ENCODE results near the gene DENND1A.

DNA sequence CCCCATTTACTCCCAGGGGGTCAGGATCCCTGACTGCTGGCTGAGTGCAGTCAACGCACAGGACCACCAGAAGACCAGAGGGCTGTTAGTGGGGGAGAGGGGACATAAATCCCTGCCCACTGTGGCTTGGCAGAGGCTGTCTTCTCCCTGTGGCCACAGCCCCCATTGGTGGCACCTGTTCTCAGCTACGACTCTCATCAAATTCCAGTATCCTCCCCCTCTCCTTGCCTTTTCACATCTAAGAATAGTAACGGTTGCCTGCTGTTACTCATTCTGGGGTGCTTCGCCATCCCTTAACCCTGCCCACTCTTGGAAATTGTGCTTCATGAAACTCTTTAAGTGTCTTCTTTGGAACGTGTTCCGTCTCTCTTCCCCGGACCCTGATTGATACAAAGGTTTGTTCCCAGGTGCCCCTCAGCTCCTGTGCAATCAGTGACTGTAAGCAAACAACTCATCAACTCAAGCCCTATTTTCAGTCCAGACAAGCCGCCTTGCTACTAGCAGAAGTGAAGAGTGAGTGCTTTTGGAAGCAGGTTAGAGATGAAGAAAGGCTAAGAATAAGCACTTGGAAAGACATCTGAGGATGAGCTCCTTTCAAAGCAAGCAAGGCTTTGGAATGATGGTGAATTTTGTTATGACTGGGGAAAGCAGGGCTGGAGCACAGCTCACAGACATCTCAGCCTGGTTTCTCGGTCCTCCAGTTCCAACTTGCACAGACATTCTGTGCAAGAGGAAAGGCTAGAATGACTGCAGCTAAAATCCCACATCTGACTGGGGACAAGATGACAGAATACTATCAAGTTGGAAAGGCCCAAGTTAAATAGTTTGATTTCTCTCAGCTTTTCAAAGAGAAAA, 22.9 kb upstream of the DENND1A start:
- TF ChIP-seq, protein P1, sequence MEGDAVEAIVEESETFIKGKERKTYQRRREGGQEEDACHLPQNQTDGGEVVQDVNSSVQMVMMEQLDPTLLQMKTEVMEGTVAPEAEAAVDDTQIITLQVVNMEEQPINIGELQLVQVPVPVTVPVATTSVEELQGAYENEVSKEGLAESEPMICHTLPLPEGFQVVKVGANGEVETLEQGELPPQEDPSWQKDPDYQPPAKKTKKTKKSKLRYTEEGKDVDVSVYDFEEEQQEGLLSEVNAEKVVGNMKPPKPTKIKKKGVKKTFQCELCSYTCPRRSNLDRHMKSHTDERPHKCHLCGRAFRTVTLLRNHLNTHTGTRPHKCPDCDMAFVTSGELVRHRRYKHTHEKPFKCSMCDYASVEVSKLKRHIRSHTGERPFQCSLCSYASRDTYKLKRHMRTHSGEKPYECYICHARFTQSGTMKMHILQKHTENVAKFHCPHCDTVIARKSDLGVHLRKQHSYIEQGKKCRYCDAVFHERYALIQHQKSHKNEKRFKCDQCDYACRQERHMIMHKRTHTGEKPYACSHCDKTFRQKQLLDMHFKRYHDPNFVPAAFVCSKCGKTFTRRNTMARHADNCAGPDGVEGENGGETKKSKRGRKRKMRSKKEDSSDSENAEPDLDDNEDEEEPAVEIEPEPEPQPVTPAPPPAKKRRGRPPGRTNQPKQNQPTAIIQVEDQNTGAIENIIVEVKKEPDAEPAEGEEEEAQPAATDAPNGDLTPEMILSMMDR (IDR thresholded peaks at IDR 0.05), result no peak
- TF ChIP-seq POLR2AphosphoS5 (IDR thresholded peaks at IDR 0.05; ENCODE audit: low read depth, low read length) (no peak), SIN3A (IDR thresholded peaks at IDR 0.05; ENCODE audit: borderline replicate concordance, insufficient read depth, low read depth, low read length) (no peak)
